ENCODE results near the gene MLLT1. TPM values are rescaled to one million over a fixed set of nuclear protein-coding genes. Genes with fewer than 3 reads are reported as not detected.

Gene MLLT1
- polyA plus RNA-seq, 1 donor from 2014 or later: 1.7 TPM

GRCh38 chr19:6238643-6239281 lies 41.0 kb downstream of the MLLT1 start:
- Mint-ChIP-seq H3K36me3 (no peaks in the 10 kb centered on the region), H3K27ac (no peak overlapping the region), H3K9me3 (no peaks in the 10 kb centered on the region), H3K4me3 (no peak overlapping the region), H3K4me1 (peaks cover 5 to 23% (median 12%) of the 10 kb centered on the region in 3 donors), H3K27me3 (no peaks in the 10 kb centered on the region)

GRCh38 chr19:6238256-6238642 lies 41.5 kb downstream of the MLLT1 start:
- Mint-ChIP-seq H3K9me3 (no peaks in the 10 kb centered on the region), H3K27ac (no peak overlapping the region), H3K27me3 (no peaks in the 10 kb centered on the region), H3K4me3 (no peak overlapping the region), H3K36me3 (no peaks in the 10 kb centered on the region), H3K4me1 (peaks cover 4 to 18% (median 9%) of the 10 kb centered on the region in 3 donors)

- H3K27ac Mint-ChIP-seq: no peak overlapping the region
Observed at GRCh38 chr19:6236310-6237291, 43.2 kb downstream of the MLLT1 start.

GRCh38 chr19:6235031-6235951 lies 44.5 kb downstream of the MLLT1 start:
- H3K27ac Mint-ChIP-seq: peak overlapping the region in 1 of 3 donors; percentile 50
- no peaks in the 10 kb centered on the region for H3K9me3 Mint-ChIP-seq
- H3K4me3 Mint-ChIP-seq: peak overlapping the region in 1 of 4 donors; percentile 39
- no peaks in the 10 kb centered on the region for H3K36me3 Mint-ChIP-seq
- peaks cover 4 to 15% (median 8%) of the 10 kb centered on the region in 3 donors for H3K4me1 Mint-ChIP-seq
- no peaks in the 10 kb centered on the region for H3K27me3 Mint-ChIP-seq

More at GRCh38 chr19:6236310-6237291, 43.2 kb downstream of the MLLT1 start:
- no peaks in the 10 kb centered on the region for H3K36me3 Mint-ChIP-seq
- no peaks in the 10 kb centered on the region for H3K9me3 Mint-ChIP-seq
- peak overlapping the region in 1 of 4 donors; percentile 60 for H3K4me3 Mint-ChIP-seq
- no peaks in the 10 kb centered on the region for H3K27me3 Mint-ChIP-seq
- H3K4me1 Mint-ChIP-seq: peaks cover 4 to 15% (median 8%) of the 10 kb centered on the region in 3 donors

DNA sequence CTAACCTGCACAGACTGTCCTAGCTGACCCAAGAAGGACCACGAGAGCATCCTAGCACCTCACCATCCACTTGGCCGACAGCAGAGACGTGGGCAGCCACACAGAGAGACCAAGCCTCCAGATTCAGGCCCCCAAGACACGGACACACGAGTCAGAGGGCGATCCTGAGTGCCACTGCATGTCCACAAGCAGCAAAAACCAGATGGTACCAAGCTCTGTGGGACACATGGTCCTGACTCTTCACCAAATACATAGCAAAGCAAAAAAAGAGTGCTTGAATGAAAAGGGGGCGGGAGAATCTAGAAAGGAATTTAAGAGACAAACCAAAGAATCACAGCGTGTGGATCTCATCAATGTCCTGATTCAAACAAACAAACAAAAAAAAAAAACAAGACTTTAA lies 45.2 kb downstream of the MLLT1 start:
- Mint-ChIP-seq H3K27me3 (no peaks in the 10 kb centered on the region), H3K27ac (no peak overlapping the region), H3K4me3 (no peak overlapping the region), H3K9me3 (no peaks in the 10 kb centered on the region), H3K36me3 (no peaks in the 10 kb centered on the region), H3K4me1 (peaks cover 4 to 15% (median 9%) of the 10 kb centered on the region in 3 donors)

DNA sequence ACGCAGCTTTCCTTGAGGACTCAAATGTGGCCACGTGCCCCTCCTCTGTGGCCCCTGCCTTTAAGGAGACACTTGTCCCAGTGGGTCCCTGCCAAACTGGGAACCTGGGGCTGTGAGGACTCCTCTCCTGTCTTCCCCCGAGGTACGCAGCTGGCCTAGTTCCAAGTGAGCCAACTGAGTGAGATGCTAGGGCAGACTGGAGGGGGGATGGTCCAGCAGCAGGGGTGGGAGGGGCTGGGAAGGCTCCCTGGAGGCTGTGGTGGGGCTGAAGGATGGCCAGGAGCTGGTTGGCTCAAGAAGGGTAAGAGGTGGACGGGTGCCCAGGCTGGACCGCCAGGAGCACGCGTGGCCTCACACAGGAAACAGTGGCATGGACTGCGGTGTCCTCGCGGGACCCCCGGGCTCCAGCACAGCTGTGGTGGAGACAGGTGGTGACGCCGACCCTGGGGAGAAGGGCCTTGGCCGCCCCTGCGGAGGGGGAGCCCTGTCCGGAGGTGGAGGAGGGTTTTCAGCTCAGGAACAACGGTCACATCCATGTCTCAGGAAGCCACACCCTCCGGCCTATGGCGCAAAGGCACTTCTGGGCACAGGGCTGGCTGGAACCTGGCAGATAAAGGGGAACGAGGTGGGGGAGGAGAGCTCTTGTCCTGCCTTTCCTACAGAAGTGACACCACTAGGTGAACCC lies 45.8 kb downstream of the MLLT1 start:
- Mint-ChIP-seq H3K4me3 (no peak overlapping the region), H3K4me1 (peaks cover 4 to 15% (median 11%) of the 10 kb centered on the region in 3 donors), H3K36me3 (no peaks in the 10 kb centered on the region), H3K27me3 (no peaks in the 10 kb centered on the region), H3K9me3 (no peaks in the 10 kb centered on the region), H3K27ac (no peak overlapping the region)

DNA sequence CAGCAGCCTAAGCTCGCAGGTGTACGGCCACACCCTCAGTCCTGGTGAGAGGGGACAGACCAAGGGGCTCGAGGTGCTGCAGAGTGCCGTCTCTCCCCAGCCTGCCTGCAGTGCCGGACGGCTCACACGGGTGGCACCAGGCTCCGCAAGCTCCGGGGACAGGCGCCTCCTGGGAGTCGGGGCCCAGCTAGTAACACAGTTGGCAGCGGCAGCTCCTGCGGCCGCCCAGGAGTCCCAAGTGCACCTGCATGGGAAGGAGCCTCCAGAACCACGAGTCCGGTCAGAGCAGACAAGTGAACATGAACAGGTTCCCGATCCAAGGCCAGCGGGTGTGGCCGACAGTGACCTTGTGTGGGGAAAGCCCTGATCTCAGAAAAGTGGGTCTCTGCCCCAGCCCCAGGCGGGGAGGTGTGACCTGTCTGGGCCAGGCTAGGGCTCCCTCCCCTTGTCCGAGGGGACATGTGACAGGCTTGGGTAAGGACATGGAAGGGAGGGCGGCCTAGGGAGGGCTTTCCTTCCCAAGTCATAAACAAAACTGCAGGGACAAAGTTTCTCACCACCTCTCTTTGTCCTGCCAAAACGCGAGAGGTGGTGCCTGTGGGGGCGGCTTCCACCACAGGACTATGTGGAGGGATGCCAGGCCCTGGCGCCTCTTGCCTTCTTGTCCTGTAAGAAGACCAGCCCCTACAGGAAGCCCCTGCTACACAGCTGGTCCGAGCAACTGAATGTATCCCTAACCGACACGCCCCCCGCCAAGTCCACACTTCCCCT lies 46.5 kb downstream of the MLLT1 start:
- peaks cover 3 to 14% (median 10%) of the 10 kb centered on the region in 3 donors for H3K4me1 Mint-ChIP-seq
- H3K36me3 Mint-ChIP-seq: peaks cover under 1% of the 10 kb centered on the region
- no peak overlapping the region for H3K27ac Mint-ChIP-seq
- no peaks in the 10 kb centered on the region for H3K9me3 Mint-ChIP-seq
- H3K4me3 Mint-ChIP-seq: no peak overlapping the region
- H3K27me3 Mint-ChIP-seq: no peaks in the 10 kb centered on the region

DNA sequence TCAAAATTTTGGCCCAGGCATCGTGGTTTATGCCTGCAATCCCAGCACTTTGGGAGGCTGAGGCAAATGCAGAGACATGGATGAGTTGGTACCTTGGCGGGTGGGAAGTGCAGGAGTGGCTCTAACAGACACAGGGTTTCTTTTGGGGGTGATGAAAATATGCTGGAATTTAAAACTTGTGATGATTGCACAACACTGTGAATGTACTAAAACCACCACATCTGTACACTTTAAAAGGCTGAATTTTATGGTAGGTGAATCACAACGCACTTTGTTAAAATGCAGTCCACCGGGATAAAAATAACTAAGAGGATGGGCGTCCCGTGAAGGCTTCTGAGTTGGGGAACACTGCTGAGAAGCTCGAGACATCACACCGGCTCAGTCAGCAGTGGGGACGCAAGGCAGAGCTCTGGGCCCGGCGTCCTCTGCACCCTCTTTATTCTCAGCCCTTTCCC lies 47.1 kb downstream of the MLLT1 start:
- Mint-ChIP-seq H3K4me1 (peaks cover 0 to 11% (median 8%) of the 10 kb centered on the region in 3 donors), H3K4me3 (no peak overlapping the region), H3K27me3 (no peaks in the 10 kb centered on the region), H3K9me3 (no peaks in the 10 kb centered on the region), H3K36me3 (peaks cover 2% of the 10 kb centered on the region), H3K27ac (no peak overlapping the region)

DNA sequence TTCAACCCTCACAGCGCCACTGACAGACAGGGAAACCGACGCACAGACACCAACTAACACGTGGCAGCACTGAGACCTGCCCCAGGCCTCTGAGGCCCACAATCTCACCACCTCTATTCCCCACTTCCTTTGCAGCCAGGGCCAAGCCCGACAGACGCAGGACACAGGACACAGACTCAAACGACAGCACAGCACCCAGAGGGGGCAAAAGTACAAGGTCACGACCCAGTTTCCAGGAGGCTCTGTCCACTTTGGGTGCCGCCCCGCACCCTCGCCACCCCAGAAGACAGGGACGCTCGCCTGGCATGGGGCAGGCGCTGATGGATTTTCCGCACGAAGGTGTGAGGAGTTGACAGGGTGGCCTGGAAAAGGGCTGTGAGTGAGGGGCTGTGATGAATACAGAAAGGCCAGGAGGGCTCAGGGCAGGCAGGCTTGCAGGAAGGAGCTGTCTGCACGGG lies 48.8 kb downstream of the MLLT1 start:
- H3K27ac Mint-ChIP-seq: no peak overlapping the region
- no peaks in the 10 kb centered on the region for H3K27me3 Mint-ChIP-seq
- peaks cover 0 to 10% (median 6%) of the 10 kb centered on the region in 3 donors for H3K4me1 Mint-ChIP-seq

GRCh38 chr19:6229951-6230712 lies 49.6 kb downstream of the MLLT1 start:
- Mint-ChIP-seq H3K9me3 (no peaks in the 10 kb centered on the region), H3K27me3 (no peaks in the 10 kb centered on the region), H3K4me1 (peaks cover 0 to 7% (median 3%) of the 10 kb centered on the region in 3 donors), H3K4me3 (peak overlapping the region in 1 of 4 donors; percentile 60), H3K27ac (no peak overlapping the region), H3K36me3 (peaks cover 4% of the 10 kb centered on the region)

More for the DNA sequence above, 48.8 kb downstream of the MLLT1 start:
- Mint-ChIP-seq H3K36me3 (peaks cover 4% of the 10 kb centered on the region), H3K4me3 (no peak overlapping the region), H3K9me3 (no peaks in the 10 kb centered on the region)

GRCh38 chr19:6229216-6229913 lies 50.4 kb downstream of the MLLT1 start:
- Mint-ChIP-seq H3K4me1 (peaks cover 0 to 3% (median 3%) of the 10 kb centered on the region in 3 donors), H3K4me3 (no peak overlapping the region), H3K27ac (no peak overlapping the region), H3K36me3 (peaks cover 4% of the 10 kb centered on the region), H3K9me3 (no peaks in the 10 kb centered on the region), H3K27me3 (no peaks in the 10 kb centered on the region)

DNA sequence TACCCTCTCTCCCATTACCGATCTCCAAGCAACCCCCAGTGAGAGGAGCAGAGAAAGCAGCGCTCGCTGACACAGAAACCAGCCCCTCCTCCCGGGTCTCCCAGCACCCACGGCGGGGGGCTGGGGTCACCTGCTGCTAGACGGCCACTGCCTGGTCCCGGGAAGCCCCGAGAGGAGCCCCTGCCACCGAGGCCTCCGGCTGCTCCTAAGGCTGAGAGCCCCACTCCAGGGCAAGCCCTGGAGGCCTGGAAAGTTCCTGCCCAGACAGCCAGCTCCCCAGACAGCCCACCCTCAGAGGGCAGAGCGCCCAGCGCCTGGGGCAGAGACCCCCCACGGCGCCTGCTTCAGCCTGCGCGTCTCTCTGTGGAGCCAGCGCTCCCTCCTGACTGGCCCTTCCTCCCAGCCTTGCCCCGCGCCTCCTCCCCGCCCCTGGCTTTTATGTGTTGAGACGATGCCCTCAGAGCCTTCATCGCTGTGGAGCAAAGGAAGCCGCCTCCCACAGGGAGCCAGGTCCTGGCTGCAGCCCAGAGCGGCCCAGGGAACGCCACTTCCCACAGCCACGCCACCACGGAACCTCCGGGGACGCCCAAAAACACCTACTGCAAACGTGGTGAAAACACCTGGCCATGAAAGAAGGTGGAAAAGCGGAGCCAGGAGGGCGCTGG lies 51.1 kb downstream of the MLLT1 start:
- Mint-ChIP-seq H3K27me3 (no peaks in the 10 kb centered on the region), H3K27ac (no peak overlapping the region), H3K9me3 (no peaks in the 10 kb centered on the region), H3K36me3 (peaks cover 4% of the 10 kb centered on the region), H3K4me3 (no peak overlapping the region), H3K4me1 (peaks cover 0 to 3% (median 3%) of the 10 kb centered on the region in 3 donors)
